ENCODE data around the gene CEP295NL. TPM values are rescaled to one million over a fixed set of nuclear protein-coding genes. Genes with fewer than 3 reads are reported as not detected.

The CEP295NL gene
- total RNA-seq, 1 experiment from 2014 or later, result 1.9 TPM

DNA sequence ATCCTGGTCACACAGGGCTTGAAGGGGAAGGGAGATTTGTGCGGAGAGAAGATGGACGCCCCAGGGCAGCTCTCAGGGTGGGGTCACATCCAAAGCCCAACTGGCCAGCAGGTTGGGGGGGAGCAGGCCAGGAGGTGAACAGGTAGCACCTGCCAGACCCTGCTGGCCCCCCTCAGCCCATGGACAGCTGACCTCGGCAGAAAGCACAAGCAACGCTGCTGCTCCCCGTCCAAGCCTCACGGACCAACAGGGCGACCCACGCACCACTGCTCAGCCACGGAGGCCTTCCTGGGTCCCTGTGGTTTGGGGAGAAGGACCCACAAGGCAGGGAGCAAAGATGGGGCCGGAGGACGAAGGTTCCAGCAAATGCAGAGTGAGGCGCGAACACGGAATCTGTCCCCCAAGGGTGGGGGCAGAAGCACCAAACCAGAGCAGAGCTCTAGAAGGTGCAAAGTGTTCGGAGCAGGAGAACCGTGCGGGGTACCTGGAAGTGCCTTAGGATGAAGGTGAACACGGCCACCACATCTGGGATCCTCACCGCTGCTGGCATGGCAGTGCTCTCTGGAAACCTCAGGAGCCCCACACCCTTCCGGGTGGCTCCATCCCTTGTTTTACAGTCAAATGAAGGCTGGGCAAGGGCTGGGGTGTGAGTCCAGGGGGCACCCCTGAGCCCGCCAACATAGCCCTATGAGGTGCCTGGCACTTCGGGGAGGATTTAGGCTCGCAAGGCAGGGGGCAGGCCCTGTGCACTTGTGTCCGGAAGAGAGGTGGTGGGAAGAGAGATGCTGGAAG is 17.9 kb downstream of the CEP295NL start:
- ATAC-seq (no peak), DNase-seq (ENCODE audit: low read depth, low spot score) (no peak)
- peaks cover 47 to 77% of the 10 kb centered on the region in 2 experiments for H3K4me1 ChIP-seq (ENCODE audit: control insufficient read depth in 1 of 2, insufficient read depth in 2 of 2, low read length in 2 of 2)
- H2AFZ ChIP-seq (ENCODE audit: low read depth, low read length, poor library complexity, severe bottlenecking), result no peak overlapping the region
- peaks cover 23% of the 10 kb centered on the region; the same call in 1 of the 2 replicates for H3K79me2 ChIP-seq (ENCODE audit: insufficient read depth, low read length)
- POLR2A ChIA-PET, result interaction anchor here (0.6 kb wide), 1 partner anchor 94 kb away, joined by 3 read pairs; no protein-coding TSS in a partner anchor
- no peak for TF ChIP-seq JUND (IDR thresholded peaks at IDR 0.05)
- TF ChIP-seq, protein P1, sequence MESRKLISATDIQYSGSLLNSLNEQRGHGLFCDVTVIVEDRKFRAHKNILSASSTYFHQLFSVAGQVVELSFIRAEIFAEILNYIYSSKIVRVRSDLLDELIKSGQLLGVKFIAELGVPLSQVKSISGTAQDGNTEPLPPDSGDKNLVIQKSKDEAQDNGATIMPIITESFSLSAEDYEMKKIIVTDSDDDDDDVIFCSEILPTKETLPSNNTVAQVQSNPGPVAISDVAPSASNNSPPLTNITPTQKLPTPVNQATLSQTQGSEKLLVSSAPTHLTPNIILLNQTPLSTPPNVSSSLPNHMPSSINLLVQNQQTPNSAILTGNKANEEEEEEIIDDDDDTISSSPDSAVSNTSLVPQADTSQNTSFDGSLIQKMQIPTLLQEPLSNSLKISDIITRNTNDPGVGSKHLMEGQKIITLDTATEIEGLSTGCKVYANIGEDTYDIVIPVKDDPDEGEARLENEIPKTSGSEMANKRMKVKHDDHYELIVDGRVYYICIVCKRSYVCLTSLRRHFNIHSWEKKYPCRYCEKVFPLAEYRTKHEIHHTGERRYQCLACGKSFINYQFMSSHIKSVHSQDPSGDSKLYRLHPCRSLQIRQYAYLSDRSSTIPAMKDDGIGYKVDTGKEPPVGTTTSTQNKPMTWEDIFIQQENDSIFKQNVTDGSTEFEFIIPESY (IDR thresholded peaks at IDR 0.05; ENCODE audit: extremely low read depth, insufficient replicate concordance, low read length), result no peak
- no peak for TF ChIP-seq ZFX (IDR thresholded peaks at IDR 0.05)
- no peak for TF ChIP-seq ZNF274 (IDR thresholded peaks at IDR 0.05; ENCODE audit: low read depth, low read length)
- no peak for TF ChIP-seq CBX3 (IDR thresholded peaks at IDR 0.05; ENCODE audit: low read depth)
- TF ChIP-seq EZH2 (IDR thresholded peaks at IDR 0.05), result no peak
- no peak for TF ChIP-seq FOSL1 (IDR thresholded peaks at IDR 0.05; ENCODE audit: low read depth)
- TF ChIP-seq CEBPB (IDR thresholded peaks at IDR 0.05; ENCODE audit: low read depth), result no peak
- TF ChIP-seq, protein P2, sequence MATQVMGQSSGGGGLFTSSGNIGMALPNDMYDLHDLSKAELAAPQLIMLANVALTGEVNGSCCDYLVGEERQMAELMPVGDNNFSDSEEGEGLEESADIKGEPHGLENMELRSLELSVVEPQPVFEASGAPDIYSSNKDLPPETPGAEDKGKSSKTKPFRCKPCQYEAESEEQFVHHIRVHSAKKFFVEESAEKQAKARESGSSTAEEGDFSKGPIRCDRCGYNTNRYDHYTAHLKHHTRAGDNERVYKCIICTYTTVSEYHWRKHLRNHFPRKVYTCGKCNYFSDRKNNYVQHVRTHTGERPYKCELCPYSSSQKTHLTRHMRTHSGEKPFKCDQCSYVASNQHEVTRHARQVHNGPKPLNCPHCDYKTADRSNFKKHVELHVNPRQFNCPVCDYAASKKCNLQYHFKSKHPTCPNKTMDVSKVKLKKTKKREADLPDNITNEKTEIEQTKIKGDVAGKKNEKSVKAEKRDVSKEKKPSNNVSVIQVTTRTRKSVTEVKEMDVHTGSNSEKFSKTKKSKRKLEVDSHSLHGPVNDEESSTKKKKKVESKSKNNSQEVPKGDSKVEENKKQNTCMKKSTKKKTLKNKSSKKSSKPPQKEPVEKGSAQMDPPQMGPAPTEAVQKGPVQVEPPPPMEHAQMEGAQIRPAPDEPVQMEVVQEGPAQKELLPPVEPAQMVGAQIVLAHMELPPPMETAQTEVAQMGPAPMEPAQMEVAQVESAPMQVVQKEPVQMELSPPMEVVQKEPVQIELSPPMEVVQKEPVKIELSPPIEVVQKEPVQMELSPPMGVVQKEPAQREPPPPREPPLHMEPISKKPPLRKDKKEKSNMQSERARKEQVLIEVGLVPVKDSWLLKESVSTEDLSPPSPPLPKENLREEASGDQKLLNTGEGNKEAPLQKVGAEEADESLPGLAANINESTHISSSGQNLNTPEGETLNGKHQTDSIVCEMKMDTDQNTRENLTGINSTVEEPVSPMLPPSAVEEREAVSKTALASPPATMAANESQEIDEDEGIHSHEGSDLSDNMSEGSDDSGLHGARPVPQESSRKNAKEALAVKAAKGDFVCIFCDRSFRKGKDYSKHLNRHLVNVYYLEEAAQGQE (IDR thresholded peaks at IDR 0.05; ENCODE audit: low read depth), result no peak
- TF ChIP-seq POLR2AphosphoS5 (IDR thresholded peaks at IDR 0.05; ENCODE audit: low read depth, low read length), result no peak
- TF ChIP-seq, protein P3, sequence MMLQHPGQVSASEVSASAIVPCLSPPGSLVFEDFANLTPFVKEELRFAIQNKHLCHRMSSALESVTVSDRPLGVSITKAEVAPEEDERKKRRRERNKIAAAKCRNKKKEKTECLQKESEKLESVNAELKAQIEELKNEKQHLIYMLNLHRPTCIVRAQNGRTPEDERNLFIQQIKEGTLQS (IDR thresholded peaks at IDR 0.05), result no peak
- BruUV-seq (replicated peaks), result no TSS peak
- CTCF ChIA-PET, result interaction anchor here (2.9 kb wide), 1 partner anchor 19 kb away, joined by 10 read pairs; no protein-coding TSS in a partner anchor
- H3K9me3 ChIP-seq (ENCODE audit: control insufficient read depth in 1 of 2, insufficient read depth in 1 of 2, low read depth in 1 of 2, low read length in 2 of 2), result no peaks in the 10 kb centered on the region
- H3K27me3 ChIP-seq (ENCODE audit: insufficient read depth, low read length), result no peaks in the 10 kb centered on the region
- no peaks in the 10 kb centered on the region for H4K20me1 ChIP-seq (ENCODE audit: insufficient read depth)
- peak overlapping the region; percentile 95 for H3K27ac ChIP-seq (ENCODE audit: low read depth, low read length)
- peak overlapping the region; percentile 97 for H3K4me2 ChIP-seq (ENCODE audit: low read length)
- H3K36me3 ChIP-seq (ENCODE audit: control insufficient read depth in 1 of 2, insufficient read depth in 2 of 2, low read length in 2 of 2), result no peaks in the 10 kb centered on the region
- H3K9ac ChIP-seq (ENCODE audit: low read length), result peak overlapping the region; percentile 82
- H3K9me2 ChIP-seq (ENCODE audit: insufficient read depth), result no peaks in the 10 kb centered on the region
- intact Hi-C loops (cut with micrococcal nuclease), result no loop called here
- no peak overlapping the region for H3K4me3 ChIP-seq (replicated peaks in 1 of 2; ENCODE audit: low read depth in 1 of 2, low read length in 2 of 2)
- RAD21 ChIA-PET (ENCODE audit: low non-redundant PET in 1 of 2, low total read pairs in 2 of 2, uncharacterized antibody in 2 of 2, unreplicated experiment in 2 of 2), result no interaction called here

Data from HCT116 (cell line).